NCI-H446 (cell line): Measurements from ENCODE around the gene FAM117B.
A peak's percentile ranks its signal among the peaks of the same experiment; 100 is the strongest.
"Not testable (repeated sequence)": the region's sequence is repeated elsewhere in the genome, so short reads cannot be mapped to it uniquely, and the experiment has no call there.

Experiments
- DNase-seq, 2 experiments: peaks; one replicate each; lab custom pipeline; 2025; lab: John Stamatoyannopoulos, UW

Gene FAM117B

GRCh38 chr2:202703091-202703490, 68.3 kb downstream of the FAM117B start:
- no peak for DNase-seq

- DNase-seq, result no peak
These were observed 69.5 kb downstream of the FAM117B start for GRCh38 chr2:202704248-202704647.

GRCh38 chr2:202705446-202706020, 70.8 kb downstream of the FAM117B start:
- no peak for DNase-seq

GRCh38 chr2:202714971-202715935, 80.5 kb downstream of the FAM117B start:
- not testable (repeated sequence) for DNase-seq

- DNase-seq, result no peak
These were observed 81.4 kb downstream of the FAM117B start for GRCh38 chr2:202716114-202716718.

GRCh38 chr2:202716953-202717597, 82.3 kb downstream of the FAM117B start:
- DNase-seq, result no peak

- DNase-seq, result no peak
These were observed 83.0 kb downstream of the FAM117B start for GRCh38 chr2:202717598-202718310.

- DNase-seq, result peak in 1 of 2 experiments; percentile 0
These were observed 83.8 kb downstream of the FAM117B start for GRCh38 chr2:202718614-202719013.

GRCh38 chr2:202720226-202720625, 85.5 kb downstream of the FAM117B start:
- no peak for DNase-seq

GRCh38 chr2:202721621-202722020, 86.9 kb downstream of the FAM117B start:
- no peak for DNase-seq

GRCh38 chr2:202723746-202724145, 89.0 kb downstream of the FAM117B start:
- DNase-seq, result no peak

GRCh38 chr2:202726070-202726469, 91.3 kb downstream of the FAM117B start:
- DNase-seq, result no peak

GRCh38 chr2:202736826-202737225, 102.1 kb downstream of the FAM117B start:
- no peak for DNase-seq

- DNase-seq, result no peak
These were observed 108.8 kb downstream of the FAM117B start for GRCh38 chr2:202743613-202744012.

GRCh38 chr2:202749477-202749876, 114.7 kb downstream of the FAM117B start:
- DNase-seq, result no peak

- no peak for DNase-seq
These were observed 116.1 kb downstream of the FAM117B start for GRCh38 chr2:202750763-202751427.

GRCh38 chr2:202752071-202752470, 117.3 kb downstream of the FAM117B start:
- DNase-seq, result no peak

GRCh38 chr2:202754936-202755335, 120.2 kb downstream of the FAM117B start:
- no peak for DNase-seq

- DNase-seq, result no peak
These were observed 121.8 kb downstream of the FAM117B start for GRCh38 chr2:202756598-202756997.

GRCh38 chr2:202757339-202757738, 122.6 kb downstream of the FAM117B start:
- no peak for DNase-seq

- no peak for DNase-seq
These were observed 123.4 kb downstream of the FAM117B start for GRCh38 chr2:202758128-202758527.
